Activated CD4-positive, alpha-beta T cell treated with anti-CD3 and anti-CD28 coated beads, Interleukin-2, amount 50 U/mL, for 16 hours (primary cell): ENCODE measurements around the gene CDH5.
"Not testable (repeated sequence)": the region's sequence is repeated elsewhere in the genome, so short reads cannot be mapped to it uniquely, and the experiment has no call there.

Experiments used
- DNase-seq: peaks from one replicate; pipeline ENCODE4 v3.0.0-alpha.2; 2020

Gene CDH5

GRCh38 chr16:66366433-66367299 lies at the start of gene CDH5:
Gene CDH5 (plus strand): TSS chr16:66366691. CDS start chr16:66379338, 12,647 bp downstream.
- DNase-seq, result no peak

- no peak for DNase-seq
These were observed 48.0 kb upstream of the CDH5 start for GRCh38 chr16:66318505-66318904.

GRCh38 chr16:66320774-66321173 lies 45.7 kb upstream of the CDH5 start:
- no peak for DNase-seq

- DNase-seq, result no peak
These were observed 44.3 kb upstream of the CDH5 start for GRCh38 chr16:66322174-66322573.

GRCh38 chr16:66324815-66325515 lies 41.5 kb upstream of the CDH5 start:
- peak; percentile 3 for DNase-seq

- DNase-seq, result no peak
These were observed 40.6 kb upstream of the CDH5 start for GRCh38 chr16:66325717-66326376.

GRCh38 chr16:66326991-66327513 lies 39.4 kb upstream of the CDH5 start:
- no peak for DNase-seq

- DNase-seq, result no peak
These were observed 38.2 kb upstream of the CDH5 start for GRCh38 chr16:66328282-66328681.

- not testable (repeated sequence) for DNase-seq
These were observed 35.0 kb upstream of the CDH5 start for GRCh38 chr16:66331464-66331863.

GRCh38 chr16:66332634-66333610 lies 33.6 kb upstream of the CDH5 start:
- DNase-seq, result no peak

GRCh38 chr16:66334853-66335574 lies 31.5 kb upstream of the CDH5 start:
- DNase-seq, result no peak

- DNase-seq, result no peak
These were observed 30.7 kb upstream of the CDH5 start for GRCh38 chr16:66335704-66336329.

GRCh38 chr16:66337463-66338188 lies 28.9 kb upstream of the CDH5 start:
- no peak for DNase-seq

- peak; percentile 8 for DNase-seq
These were observed 24.1 kb upstream of the CDH5 start for GRCh38 chr16:66342294-66342900.

- DNase-seq, result peak; percentile 47
These were observed 21.9 kb upstream of the CDH5 start for GRCh38 chr16:66344533-66345145.

GRCh38 chr16:66346221-66346620 lies 20.3 kb upstream of the CDH5 start:
- DNase-seq, result no peak

GRCh38 chr16:66352304-66352703 lies 14.2 kb upstream of the CDH5 start:
- no peak for DNase-seq

- no peak for DNase-seq
These were observed 13.4 kb upstream of the CDH5 start for GRCh38 chr16:66353055-66353454.
